ACHN (cell line): Measurements from ENCODE around the gene LHCGR.

ENCODE experiments used
- DNase-seq: peaks from one replicate; pipeline ENCODE4 v3.0.0-alpha.2; 2015
- in situ Hi-C: cut with HindIII; loops from 2 replicates; pipeline ENCODE4 v1.10.0; 2017; ENCODE audit warnings: low sequenced_read_pairs, low pct_ligation_motif_present, low pct_unique_long_range_greater_than_20kb

LHCGR gene

DNA sequence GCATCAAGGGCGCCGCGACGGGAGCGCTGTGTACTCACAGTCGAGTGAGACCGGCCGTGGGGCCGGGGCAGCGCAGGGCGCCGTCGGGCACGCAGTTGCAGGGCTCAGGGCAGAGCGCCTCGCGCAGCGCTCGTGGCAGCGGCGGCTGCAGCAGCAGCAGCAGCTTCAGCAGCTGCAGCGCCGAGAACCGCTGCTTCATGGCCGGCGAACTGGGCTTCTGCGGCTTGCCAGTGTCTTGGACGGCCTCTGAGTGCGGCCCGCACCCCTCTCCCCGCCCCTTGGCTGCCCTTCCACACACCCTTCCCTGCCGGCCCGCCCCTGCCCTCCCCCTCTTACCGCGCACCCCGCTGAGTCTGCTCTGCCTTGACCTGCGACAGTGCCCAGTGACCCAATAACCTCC, at the start of gene LHCGR:
TSS of gene LHCGR (minus strand) at position 252 of the 400 bp plus-strand sequence. CDS start at position 199, 53 bp downstream.
- in situ Hi-C loops = no loop called here
- DNase-seq = no peak

DNA sequence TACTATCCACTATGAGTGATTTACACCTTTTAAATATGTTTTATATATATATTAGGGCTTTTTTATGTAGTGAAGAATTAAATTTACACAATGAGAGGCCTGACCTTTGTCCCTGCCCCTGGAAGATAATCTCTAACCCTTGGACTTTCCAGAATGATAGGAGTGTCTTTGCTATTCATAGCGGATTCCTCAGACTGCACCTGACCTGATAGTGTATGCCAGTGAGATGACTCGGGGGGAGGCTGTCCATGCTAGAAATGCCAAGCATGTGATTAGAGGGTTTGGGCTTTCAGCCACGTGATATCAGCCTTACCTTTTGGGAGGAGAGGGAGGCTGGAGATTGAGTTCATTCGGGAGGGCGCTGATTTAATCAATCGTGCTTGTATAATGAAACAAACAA, 44.1 kb upstream of the LHCGR start:
- DNase-seq = no peak
- in situ Hi-C loops = no loop called here

DNA sequence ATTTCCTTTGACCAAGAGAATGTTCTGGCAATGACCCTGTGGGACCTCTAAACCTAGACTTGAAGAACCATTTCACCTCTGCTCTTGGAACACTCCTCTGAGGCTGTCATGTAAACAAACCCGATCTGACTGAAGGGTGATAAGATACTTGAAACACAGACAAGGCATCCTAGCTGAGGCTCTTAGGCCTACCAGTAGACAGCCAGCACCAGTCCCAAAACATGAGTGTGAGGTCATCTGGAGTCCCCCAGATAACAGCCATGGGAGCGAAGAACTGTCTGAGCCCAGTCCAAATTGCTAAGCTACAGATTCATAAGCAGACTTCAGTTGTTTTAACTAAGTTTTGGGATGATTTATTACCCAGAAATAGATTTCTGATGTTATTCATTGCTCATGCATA, 39.5 kb upstream of the LHCGR start:
- in situ Hi-C loops = no loop called here
- no peak for DNase-seq

DNA sequence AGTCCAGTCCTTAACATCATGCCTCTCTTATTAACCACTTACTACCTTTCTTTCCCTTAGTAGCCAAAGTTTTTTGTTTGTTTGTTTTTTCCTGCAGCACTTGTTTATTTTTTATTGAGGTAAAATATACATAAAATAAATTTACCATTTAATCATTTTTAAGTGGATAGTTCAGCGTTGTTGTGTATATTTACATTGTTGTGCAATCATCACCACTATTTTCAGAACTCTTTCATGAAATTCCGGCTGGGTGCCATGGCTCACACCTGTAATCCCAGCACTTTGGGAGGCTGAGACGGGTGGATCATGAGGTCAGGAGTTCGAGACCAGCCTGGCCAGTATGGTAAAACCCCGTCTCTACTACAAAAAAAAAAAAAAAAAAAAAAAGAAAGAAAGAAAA, 38.1 kb upstream of the LHCGR start:
- in situ Hi-C loops = no loop called here
- no peak for DNase-seq

DNA sequence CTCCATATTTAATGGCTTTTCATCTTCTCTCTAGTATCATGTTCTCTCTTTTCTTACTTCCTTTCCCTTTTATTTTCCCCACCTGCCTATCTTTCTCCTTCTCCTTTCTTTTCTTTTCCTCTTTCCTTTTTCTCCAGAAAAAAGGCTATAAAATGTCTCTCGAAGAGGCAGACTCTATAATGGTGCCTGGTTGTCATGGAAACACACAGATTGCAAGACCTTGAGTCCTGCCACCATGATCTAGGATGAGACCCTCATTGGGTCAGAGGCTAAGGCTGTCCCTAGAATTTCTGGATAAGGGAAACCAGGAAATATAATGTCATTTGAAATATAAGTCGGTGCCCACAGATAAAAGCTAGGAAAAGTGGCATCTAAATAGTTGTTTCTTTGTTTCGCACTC, 36.5 kb upstream of the LHCGR start:
- DNase-seq = no peak
- in situ Hi-C loops = no loop called here

DNA sequence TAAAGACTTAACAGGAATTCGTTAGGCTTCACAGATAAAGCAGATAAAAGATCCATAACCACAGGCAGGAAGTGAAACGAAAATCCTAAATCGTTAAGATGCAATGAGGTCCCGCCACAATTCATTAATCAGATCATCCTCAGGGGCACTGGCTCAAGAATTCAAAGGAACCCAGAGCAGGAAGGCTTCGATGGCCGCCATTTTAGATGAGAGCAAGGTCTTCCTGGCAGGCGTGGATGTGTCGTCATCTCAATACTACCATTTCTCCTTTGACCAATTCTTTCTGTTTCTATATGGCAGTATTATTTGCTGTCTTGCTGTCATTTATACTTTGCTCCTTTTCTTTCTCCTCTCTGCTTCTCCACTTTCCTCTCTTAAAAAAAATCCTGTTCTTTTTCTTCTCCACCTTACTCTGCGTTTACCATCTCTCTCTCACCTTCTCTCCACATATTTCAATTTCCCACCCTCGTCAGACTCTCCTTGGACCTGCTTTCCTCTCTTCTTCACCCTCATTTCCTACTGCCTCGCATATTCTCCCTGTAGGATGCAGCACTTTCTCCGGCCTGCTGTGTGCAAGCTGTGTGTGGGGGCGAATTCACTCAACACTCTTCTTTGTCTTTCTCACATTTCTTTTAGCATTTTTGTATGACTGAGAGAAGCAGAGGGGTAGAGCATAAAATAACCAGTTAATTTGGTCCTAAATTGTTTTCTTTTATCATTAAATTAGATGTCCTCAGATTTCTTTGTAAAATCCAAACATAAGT, 35.1 kb upstream of the LHCGR start:
- in situ Hi-C loops = no loop called here
- no peak for DNase-seq

DNA sequence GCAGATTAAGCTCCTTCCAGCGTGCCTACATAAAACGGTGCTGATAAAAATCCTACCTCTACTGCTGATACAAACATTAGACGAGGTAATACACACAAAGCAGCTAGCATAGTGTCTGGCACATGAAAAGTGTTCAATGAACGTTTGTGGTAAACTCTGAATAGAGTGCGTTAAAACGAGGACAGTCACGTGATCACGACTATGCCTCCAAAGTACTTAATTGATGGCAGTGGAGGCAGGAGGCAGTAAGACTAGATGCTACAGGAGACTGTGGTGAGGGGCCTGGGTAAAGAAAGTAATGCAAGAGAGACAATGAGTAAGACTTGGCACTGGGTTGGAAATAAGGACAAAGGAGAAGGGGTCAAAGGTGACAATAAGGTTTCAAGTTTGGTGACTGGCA, 32.1 kb upstream of the LHCGR start:
- in situ Hi-C loops = no loop called here
- no peak for DNase-seq

DNA sequence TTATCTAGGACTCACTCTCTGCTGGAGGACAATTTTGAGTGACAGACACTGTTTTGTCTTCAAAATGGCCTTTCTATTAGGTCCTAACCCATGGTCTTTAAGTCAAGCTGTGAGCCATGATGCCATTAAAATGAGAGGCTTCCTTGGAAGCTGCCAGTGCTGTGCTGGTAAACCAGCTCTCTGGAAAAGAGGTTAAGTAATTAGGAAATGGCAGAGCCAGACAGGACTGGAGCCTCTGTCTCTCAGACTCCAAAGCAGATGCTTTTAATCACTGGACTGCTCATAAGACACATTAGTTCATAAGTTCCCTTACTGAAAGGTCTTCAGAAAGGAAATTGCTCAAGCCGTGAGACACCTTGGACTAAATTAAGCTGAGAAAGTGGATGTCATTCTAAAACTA, 25.8 kb upstream of the LHCGR start:
- DNase-seq = no peak
- in situ Hi-C loops = no loop called here

DNA sequence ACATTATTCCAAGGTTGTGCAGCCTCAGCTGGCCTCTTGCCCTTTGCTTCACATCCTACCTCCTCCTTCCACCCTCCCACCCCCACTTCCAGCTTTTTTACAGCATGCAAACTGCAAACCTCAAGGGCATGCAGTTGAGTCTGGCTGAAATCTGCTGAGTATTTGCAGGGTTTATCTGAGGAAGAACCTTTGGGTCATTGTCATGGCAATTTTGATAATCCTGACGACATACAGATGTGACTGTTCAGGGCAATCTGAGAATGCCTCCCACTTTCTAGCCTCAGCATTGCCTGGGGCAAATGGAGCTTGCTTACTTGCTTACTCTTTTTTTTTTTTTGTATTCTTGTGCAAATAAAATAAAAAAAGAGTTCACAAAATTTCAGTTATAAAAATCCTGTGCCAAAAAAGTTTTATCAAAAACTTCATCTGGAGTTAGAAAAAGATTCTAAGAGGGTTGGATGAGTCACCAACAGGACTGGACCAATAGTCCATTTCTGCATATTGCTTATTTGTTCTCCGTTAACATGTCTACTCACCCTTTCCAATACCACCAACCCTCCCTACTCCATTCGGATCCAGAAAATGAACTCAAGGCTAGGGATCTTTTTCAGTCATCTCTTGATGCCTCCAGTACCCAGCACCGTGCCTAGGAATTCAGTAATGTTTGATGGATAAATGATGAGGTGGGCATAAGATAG, 23.6 kb upstream of the LHCGR start:
- in situ Hi-C loops = no loop called here
- no peak for DNase-seq

DNA sequence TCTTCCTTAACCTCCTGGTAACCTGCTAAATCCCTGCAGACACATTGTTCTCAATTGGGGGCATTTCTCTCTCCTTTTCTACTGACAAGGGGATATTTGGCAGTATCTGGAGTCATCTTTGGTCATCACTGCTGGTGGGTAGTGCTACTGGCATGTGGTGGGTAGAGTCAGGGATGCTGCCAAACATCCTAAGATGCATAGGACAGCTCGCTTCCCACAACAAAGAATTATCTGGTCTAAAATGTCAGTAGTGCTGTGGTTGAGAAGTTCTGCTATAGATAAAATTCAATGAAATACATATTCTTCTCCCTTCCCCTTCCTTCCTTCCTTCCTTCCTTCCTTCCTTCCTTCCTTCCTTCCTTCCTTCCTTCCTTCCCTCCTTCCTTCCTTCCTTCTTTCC, 18.7 kb upstream of the LHCGR start:
- in situ Hi-C loops = no loop called here
- DNase-seq = no peak

DNA sequence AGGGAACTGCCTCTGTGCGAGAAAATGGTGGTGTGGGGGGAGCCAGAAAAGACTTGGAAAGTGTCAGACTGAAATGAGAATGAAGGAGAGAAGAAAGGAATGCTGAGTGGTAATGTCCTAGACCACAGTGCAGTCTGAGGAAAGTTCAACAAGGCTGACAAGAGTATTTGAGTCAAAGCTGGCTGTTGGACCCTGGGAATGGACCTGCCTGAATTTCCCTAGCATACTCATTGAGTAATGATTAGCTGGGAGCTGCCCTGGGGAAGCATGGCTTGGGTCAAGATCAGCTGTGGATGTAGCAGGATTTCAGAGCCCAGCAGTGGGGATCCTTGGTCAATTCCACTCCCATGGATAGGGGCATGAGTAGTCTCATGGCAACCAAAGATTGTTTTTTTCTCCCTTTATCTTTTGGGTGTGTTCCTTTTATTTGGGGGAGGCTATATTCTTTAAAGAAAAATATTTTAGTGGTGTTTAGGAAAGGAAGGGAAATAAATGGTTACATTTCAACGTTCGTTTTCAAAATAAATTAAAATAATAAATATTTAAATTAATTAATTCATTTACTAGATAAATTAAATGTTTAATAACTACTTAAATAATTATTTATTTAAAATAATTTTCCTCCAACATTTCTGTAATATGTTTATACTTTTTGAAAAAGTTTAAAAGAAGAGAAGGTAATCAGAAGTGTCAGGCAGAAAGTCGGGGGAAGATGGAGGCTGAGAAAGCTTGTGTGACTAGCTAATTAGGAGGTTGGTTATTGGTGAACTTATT, 15.9 kb upstream of the LHCGR start:
- in situ Hi-C loops = no loop called here
- no peak for DNase-seq

DNA sequence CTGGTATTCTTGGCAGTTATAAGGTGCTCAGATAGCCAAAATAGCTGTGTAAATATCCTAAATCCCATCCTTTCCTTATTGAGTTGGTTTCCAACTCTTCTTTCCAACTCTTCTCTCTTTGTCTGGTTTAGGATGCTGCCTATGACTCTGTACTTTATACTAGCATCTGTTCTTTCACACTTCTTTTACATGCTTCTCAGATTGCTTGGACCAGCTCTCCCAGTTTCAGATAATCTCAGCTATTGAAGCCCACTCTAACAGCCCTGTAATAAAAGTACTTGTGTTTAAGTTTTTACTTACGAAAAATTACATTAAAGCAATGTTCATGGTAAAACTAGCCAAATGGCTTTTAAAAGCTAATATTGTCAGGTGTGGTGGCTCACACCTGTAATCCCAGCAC, 14.7 kb upstream of the LHCGR start:
- in situ Hi-C loops = no loop called here
- DNase-seq = no peak

DNA sequence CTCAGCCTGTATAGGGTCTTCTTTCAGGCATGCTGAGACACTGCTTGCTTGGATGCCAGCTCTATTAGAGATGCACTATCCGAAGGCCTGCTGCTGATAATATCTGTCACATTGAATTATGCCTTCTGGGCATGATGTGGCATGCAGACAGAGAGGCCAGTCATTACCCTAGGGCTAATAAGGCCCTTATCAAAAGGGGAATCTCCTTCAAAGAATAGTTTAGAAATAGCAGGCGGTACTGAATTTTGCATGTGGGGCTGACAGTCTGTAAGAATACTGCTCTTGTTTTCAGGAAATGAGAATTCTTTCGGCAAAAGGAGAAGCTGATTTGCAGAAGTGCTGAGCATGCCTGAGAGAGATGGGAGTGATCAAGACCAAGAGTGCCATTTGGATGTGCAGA, 13.1 kb upstream of the LHCGR start:
- no peak for DNase-seq
- in situ Hi-C loops = no loop called here

DNA sequence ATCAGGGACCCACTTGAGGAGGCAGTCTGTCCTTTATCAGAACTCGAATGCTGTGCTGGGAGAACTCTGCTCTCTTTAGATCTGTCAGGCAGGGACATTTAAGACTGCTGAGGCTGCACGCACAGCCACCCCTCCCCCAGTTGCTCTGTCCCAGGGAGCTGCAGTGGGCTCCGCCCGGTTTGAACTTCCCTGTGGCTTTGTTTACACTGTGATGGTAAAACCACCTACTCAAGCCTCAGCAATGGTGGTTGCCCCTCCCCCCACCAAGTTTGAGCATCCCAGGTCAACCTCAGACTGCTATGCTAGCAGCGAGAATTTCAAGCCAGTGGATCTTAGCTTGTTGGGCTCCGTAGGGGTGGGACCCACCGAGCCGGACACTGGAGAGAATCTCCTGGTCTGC, 11.8 kb upstream of the LHCGR start:
- no peak for DNase-seq
- in situ Hi-C loops = no loop called here

DNA sequence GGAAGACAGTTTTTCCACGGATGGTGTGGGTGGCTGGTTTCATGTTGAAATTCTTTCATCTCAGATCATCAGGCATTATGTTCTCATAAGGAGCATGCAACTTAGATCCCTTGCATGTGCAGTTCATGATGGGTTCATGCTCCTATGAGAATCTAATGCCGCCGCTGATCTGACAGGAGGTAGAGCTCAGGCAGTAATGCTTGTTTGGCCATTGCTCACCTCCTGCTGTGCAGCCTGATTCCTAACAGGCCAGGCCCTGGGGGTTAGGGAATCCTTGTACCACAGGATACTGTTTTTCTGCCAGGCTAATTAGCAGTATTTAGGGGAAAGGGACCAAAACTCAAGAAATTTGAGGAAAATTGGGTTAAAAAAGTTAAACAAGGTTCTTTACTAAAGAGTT, 5.3 kb upstream of the LHCGR start:
- in situ Hi-C loops = no loop called here
- no peak for DNase-seq

DNA sequence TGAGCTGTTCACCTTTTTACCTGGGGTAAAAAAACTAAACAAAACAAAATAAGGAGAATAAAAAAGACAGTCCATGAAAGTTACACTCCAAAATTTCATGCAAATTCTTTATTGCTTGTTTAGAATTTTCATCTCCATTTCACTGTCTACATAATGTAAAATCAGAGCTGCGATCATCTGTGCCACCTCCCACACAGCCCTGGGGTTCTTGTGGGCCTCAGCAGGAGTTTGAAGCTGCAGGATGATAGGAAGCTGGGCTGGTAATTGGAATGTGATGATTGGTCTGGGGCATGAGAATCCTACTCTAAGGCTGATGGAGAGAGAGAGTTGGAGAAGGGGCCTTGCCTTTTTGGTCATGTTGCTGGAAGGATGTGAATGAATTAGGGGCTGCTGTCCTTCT, 4.2 kb upstream of the LHCGR start:
- in situ Hi-C loops = no loop called here
- DNase-seq = no peak

DNA sequence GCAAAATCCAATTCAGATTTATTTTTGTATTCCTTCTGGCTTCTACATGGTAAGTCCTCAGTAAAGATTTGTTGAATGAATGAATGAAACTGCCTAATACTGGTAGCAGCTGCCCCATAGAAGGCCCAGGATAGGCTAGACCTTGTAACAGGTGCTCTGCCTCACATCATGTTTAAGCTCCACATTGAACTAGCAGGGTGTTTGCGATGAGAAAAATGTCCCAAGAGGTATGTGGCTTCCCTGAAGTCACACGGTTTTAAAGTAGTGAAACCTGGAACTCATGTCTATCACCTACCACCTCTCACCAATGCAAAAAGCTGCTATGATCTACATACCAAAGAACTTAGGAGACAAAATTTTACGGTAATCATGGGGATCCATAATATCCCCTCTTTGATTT, 765 bp upstream of the LHCGR start:
- DNase-seq = no peak
- in situ Hi-C loops = no loop called here

DNA sequence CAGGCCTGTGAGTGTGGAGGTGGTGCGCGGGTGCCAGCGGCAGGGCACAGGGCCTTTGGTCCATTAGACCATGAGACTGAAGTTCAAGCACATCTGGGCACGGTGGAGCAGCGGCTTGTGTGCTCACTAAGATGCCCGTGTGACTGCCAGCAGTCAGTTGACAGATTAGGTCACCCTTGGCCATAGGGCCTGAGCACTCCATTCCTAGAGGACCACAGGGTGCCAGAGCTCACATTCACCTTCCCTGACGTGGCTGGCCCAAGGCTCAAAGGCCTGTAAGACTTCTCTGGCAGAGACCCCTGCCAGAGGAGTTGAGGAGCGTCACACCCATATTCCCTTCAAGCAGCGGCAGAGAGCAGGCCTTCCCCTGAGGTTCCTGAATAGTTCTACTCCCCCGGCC, 650 bp downstream of the LHCGR start:
- no peak for DNase-seq
- in situ Hi-C loops = no loop called here

DNA sequence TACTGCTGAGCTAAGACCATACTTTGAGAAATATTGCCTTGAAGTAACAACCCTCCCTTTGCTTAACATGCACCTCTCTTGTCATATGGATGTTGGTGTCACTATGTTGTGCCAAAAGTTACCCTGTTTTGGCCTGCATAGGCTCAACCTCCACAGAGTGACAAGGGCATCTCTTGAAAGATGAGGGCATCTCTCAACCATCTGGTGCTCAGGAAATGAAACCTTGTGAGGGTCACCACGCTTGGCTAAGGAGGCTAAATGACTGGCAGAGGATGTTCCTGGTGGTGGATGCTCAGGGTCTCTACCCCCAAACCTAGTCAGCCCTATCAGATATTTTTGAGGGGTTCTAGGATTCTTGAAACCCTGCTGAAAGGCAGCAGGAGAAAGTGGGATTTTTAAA, 2.3 kb downstream of the LHCGR start:
- in situ Hi-C loops = no loop called here
- DNase-seq = no peak
